ENCODE data around the gene FAM193A.

The FAM193A gene

GRCh38 chr4:2689825-2690700, 153.6 kb downstream of the FAM193A start:
- no peak overlapping the region for H3K4me3 ChIP-seq (ENCODE audit: low read depth, low read length)
- TF ChIP-seq CTCF (IDR thresholded peaks at IDR 0.05; ENCODE audit: borderline replicate concordance, insufficient read depth, low read depth, low read length) = no peak

GRCh38 chr4:2691313-2691712, 154.9 kb downstream of the FAM193A start:
- no peak overlapping the region for H3K4me3 ChIP-seq (ENCODE audit: low read depth, low read length)
- TF ChIP-seq CTCF (IDR thresholded peaks at IDR 0.05; ENCODE audit: borderline replicate concordance, insufficient read depth, low read depth, low read length) = no peak

- H3K4me3 ChIP-seq (ENCODE audit: low read depth, low read length) = no peak overlapping the region
- TF ChIP-seq CTCF (IDR thresholded peaks at IDR 0.05; ENCODE audit: borderline replicate concordance, insufficient read depth, low read depth, low read length) = no peak
Measured at GRCh38 chr4:2691952-2692435, 155.5 kb downstream of the FAM193A start.

- TF ChIP-seq CTCF (IDR thresholded peaks at IDR 0.05; ENCODE audit: borderline replicate concordance, insufficient read depth, low read depth, low read length) = no peak
Measured at GRCh38 chr4:2694691-2695090, 158.2 kb downstream of the FAM193A start.

GRCh38 chr4:2695346-2696060, 159.1 kb downstream of the FAM193A start:
- no peak for TF ChIP-seq CTCF (IDR thresholded peaks at IDR 0.05; ENCODE audit: borderline replicate concordance, insufficient read depth, low read depth, low read length)
- no peak overlapping the region for H3K4me3 ChIP-seq (ENCODE audit: low read depth, low read length)

More at GRCh38 chr4:2694691-2695090, 158.2 kb downstream of the FAM193A start:
- H3K4me3 ChIP-seq (ENCODE audit: low read depth, low read length) = no peak overlapping the region

- TF ChIP-seq CTCF (IDR thresholded peaks at IDR 0.05; ENCODE audit: borderline replicate concordance, insufficient read depth, low read depth, low read length) = no peak
- no peak overlapping the region for H3K4me3 ChIP-seq (ENCODE audit: low read depth, low read length)
Measured at GRCh38 chr4:2696423-2696822, 160.0 kb downstream of the FAM193A start.

All from GM12875 (cell line).